ENCODE data around the gene PPFIA1. TPM values are rescaled to one million over a fixed set of nuclear protein-coding genes. Genes with fewer than 3 reads are reported as not detected.

PPFIA1 gene
- total and polyA plus RNA-seq, 4 donors = 19.0 to 74.7 (median 49.0) TPM

DNA sequence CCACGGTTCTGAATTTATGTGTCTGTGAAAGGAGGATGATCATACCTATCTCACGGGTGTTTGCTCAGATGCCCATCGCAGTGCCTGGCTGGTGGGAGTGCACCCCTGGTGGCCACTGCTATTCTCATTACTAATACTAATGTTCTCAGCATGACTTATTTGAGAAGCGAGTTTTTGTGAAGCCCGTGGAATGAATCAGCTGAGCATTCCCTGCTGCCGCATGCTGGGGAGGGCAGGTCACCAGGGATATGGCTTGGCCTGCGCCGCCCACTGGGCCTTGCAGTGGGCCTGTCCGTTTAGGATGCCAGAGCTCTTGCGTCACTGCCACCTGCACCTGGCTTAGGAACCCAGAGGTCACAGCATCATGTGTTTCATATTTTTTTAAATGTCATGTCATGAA, 144.7 kb downstream of the PPFIA1 start:
- Histone ChIP-seq H3K9me3 (ENCODE audit: control insufficient read depth, low read length) (no peaks in the 10 kb centered on the region), H3K27ac (ENCODE audit: low read depth in 1 of 2, low read length in 2 of 2) (no peak overlapping the region), H3K4me3 (ENCODE audit: low read length in 2 of 2) (no peak overlapping the region), H3K36me3 (ENCODE audit: control insufficient read depth in 1 of 2, insufficient read depth in 2 of 2, low read length in 1 of 2) (peaks cover 9 to 31% of the 10 kb centered on the region in 2 donors), H3K4me1 (ENCODE audit: control insufficient read depth in 1 of 2, insufficient read depth in 2 of 2, low read length in 2 of 2) (no peaks in the 10 kb centered on the region), H3K27me3 (ENCODE audit: control insufficient read depth in 1 of 2, insufficient read depth in 2 of 2, low read length in 1 of 2) (no peaks in the 10 kb centered on the region)
- ATAC-seq (ENCODE audit: low FRiP score) (no peak), DNase-seq (no peak)
- WGBS, 2 donors = 69 to 78% methylated on average over 10 of the region's 10 CpGs
- intact Hi-C loops (cut with DNase I) = no loop called here

DNA sequence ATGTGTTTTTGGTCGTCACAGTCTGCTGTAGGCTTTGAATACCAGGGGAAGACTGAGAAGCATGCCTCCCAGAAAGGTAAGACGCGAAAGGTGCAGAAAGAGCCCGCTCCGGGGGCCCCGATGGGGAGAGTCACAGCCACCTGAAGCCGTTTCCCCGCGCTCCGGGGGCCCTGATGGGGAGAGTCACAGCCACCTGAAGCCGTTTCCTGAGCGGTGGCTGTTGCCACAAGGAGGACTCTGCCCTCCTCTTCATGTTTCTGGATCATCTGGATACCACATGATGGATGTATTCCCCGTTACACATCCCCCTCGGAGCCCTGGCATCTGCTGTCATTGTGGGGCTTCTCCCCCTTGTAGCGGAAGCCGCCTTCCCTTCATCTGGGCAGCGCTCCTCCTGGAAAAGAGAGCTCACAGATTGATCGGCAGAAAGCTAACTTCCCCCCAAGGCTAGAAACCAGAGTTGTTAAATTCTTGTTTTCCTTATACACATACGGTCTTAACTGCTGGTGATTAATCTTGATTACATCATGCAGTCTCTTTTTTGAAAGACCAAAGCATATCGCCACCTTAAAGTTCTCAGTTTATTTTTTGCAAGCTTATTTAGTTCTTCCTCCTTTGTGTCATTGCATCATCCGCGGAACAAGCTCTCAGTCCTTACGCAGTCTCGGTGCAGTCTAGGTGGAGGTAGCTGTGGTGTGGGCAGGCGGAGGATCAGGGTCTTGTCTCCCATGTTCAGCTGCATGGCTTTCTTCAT, 145.3 kb downstream of the PPFIA1 start:
- intact Hi-C loops (cut with DNase I) = no loop called here
- no peak overlapping the region for H3K27ac ChIP-seq (ENCODE audit: low read depth in 1 of 2, low read length in 2 of 2)

DNA sequence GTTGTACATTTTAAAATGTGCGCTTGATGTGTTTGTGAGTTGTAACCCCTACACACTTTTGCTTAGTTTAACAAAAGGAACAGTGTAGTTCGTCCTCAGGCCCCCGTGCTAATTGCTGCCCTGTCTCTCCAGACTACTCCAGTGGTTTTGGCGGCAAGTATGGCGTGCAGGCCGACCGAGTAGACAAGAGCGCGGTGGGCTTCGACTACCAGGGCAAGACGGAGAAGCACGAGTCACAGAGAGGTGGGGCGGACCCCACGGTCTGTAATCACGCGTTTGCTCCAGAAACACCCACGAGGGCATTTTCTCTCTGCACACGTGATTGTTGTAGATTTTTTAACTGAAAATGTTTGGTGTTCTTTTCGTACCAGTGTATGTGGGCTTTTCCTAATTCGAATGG, 146.4 kb downstream of the PPFIA1 start:
- H3K27ac ChIP-seq (ENCODE audit: low read depth in 1 of 2, low read length in 2 of 2) = no peak overlapping the region
- ATAC-seq (ENCODE audit: low FRiP score) (no peak), DNase-seq (no peak)
- WGBS, 2 donors = 94 to 95% methylated on average over 20 of the region's 20 CpGs
- no peaks in the 10 kb centered on the region for H3K27me3 ChIP-seq (ENCODE audit: control insufficient read depth in 1 of 2, insufficient read depth in 2 of 2, low read length in 1 of 2)
- H3K36me3 ChIP-seq (ENCODE audit: control insufficient read depth in 1 of 2, insufficient read depth in 2 of 2, low read length in 1 of 2) = peaks cover 9 to 25% of the 10 kb centered on the region in 2 donors
- no peaks in the 10 kb centered on the region for H3K4me1 ChIP-seq (ENCODE audit: control insufficient read depth in 1 of 2, insufficient read depth in 2 of 2, low read length in 2 of 2)
- no peak overlapping the region for H3K4me3 ChIP-seq (ENCODE audit: low read length in 2 of 2)
- intact Hi-C loops (cut with DNase I) = no loop called here
- H3K9me3 ChIP-seq (ENCODE audit: control insufficient read depth, low read length) = no peaks in the 10 kb centered on the region

More for the DNA sequence above, 145.3 kb downstream of the PPFIA1 start:
- H3K4me1 ChIP-seq (ENCODE audit: control insufficient read depth in 1 of 2, insufficient read depth in 2 of 2, low read length in 2 of 2) = no peaks in the 10 kb centered on the region
- no peak overlapping the region for H3K4me3 ChIP-seq (ENCODE audit: low read length in 2 of 2)
- peaks cover 9 to 28% of the 10 kb centered on the region in 2 donors for H3K36me3 ChIP-seq (ENCODE audit: control insufficient read depth in 1 of 2, insufficient read depth in 2 of 2, low read length in 1 of 2)
- no peaks in the 10 kb centered on the region for H3K9me3 ChIP-seq (ENCODE audit: control insufficient read depth, low read length)
- no peaks in the 10 kb centered on the region for H3K27me3 ChIP-seq (ENCODE audit: control insufficient read depth in 1 of 2, insufficient read depth in 2 of 2, low read length in 1 of 2)
- WGBS, 2 donors = 86 to 88% methylated on average over 25 of the region's 25 CpGs
- ATAC-seq (ENCODE audit: low FRiP score) = no peak
- no peak for DNase-seq

DNA sequence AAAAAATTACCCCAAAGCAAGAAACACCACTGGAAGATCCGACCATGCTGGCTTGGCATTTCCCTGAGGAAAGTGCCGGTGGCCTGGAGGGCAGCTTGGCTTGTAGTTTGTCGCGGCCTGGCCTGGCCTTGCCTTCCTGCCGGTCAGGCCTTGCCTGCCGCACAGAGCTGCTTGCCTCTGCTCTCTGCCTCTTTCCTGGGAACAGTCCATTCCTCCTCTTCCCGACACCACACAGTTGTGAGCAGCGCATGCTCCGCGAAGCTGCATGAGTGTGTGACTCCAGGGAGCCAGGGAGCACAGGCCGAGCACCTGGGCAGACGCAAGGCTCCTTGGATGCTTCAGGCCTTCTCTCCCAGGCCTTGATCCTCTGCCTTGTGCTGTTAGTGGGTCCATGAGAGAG, 147.6 kb downstream of the PPFIA1 start:
- H3K27ac ChIP-seq (ENCODE audit: low read depth in 1 of 2, low read length in 2 of 2) = no peak overlapping the region
- intact Hi-C loops (cut with DNase I) = no loop called here
- H3K4me3 ChIP-seq (ENCODE audit: low read length in 2 of 2) = no peak overlapping the region
- H3K9me3 ChIP-seq (ENCODE audit: control insufficient read depth, low read length) = no peaks in the 10 kb centered on the region
- no peak for DNase-seq
- WGBS, 2 donors = 78 to 84% methylated on average over 12 of the region's 12 CpGs
- H3K27me3 ChIP-seq (ENCODE audit: control insufficient read depth in 1 of 2, insufficient read depth in 2 of 2, low read length in 1 of 2) = no peaks in the 10 kb centered on the region
- ATAC-seq (ENCODE audit: low FRiP score) = no peak
- peaks cover 11 to 28% of the 10 kb centered on the region in 2 donors for H3K36me3 ChIP-seq (ENCODE audit: control insufficient read depth in 1 of 2, insufficient read depth in 2 of 2, low read length in 1 of 2)
- no peaks in the 10 kb centered on the region for H3K4me1 ChIP-seq (ENCODE audit: control insufficient read depth in 1 of 2, insufficient read depth in 2 of 2, low read length in 2 of 2)

DNA sequence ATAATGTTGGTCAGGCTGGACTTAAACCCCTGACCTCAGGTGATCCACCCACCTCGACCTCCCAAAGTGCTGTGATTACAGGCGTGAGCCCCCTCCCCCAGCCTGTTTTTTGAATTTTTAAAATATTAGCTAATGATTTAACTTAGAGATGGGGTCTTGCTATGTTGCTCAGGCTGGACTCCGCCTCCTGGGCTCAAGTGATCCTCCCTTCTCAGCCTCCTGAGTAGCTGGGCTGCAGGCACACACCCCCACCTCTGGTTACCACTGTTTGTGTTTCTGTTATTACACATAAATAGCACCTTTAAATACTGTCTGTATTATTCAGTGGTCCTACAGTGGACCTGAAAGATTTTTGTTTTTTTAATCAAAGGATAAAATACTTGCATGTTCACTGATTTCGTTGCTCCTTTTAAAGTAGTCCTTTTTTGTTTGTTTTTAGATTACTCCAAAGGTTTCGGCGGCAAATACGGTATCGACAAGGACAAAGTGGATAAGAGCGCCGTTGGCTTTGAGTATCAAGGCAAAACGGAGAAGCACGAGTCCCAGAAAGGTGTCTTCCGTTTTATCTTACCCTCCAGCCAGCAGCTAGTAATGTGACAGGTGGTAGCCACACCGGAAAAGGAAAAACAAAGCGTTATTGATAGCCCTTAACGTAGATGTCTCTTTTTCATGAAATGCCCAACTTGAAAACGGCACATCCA, 149.0 kb downstream of the PPFIA1 start:
- ATAC-seq (ENCODE audit: low FRiP score) (no peak), DNase-seq (no peak)
- H3K9me3 ChIP-seq (ENCODE audit: control insufficient read depth, low read length) = no peaks in the 10 kb centered on the region
- WGBS, 2 donors = 92% methylated on average over 17 of the region's 17 CpGs
- no peaks in the 10 kb centered on the region for H3K4me1 ChIP-seq (ENCODE audit: control insufficient read depth in 1 of 2, insufficient read depth in 2 of 2, low read length in 2 of 2)
- no peak overlapping the region for H3K4me3 ChIP-seq (ENCODE audit: low read length in 2 of 2)
- no peaks in the 10 kb centered on the region for H3K27me3 ChIP-seq (ENCODE audit: control insufficient read depth in 1 of 2, insufficient read depth in 2 of 2, low read length in 1 of 2)
- peaks cover 13 to 23% of the 10 kb centered on the region in 2 donors for H3K36me3 ChIP-seq (ENCODE audit: control insufficient read depth in 1 of 2, insufficient read depth in 2 of 2, low read length in 1 of 2)
- no peak overlapping the region for H3K27ac ChIP-seq (ENCODE audit: low read depth in 1 of 2, low read length in 2 of 2)
- intact Hi-C loops (cut with DNase I) = no loop called here

DNA sequence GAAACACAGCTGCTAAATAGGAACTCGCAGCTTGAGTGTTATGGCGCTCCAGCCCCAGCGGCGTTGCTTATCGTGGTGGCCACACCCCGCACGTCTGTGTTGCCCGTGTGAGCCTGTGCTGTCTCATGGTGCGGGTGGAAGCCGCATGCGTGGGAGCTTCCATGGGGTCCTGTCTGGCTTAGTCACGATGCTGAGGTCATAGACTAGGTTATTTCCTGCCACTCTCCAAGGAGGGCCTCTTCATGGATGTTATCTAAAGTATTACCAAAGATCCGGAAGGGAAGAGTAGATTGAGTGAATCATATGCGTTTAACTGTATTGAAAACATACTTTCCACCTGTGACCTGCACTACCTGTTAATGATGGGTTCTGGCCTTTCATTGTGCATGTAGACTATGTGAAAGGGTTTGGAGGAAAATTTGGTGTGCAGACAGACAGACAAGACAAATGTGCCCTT, 149.5 kb downstream of the PPFIA1 start:
- WGBS, 2 donors = 84 to 89% methylated on average over 14 of the region's 14 CpGs
- no peak for ATAC-seq (ENCODE audit: low FRiP score)
- H3K36me3 ChIP-seq (ENCODE audit: control insufficient read depth in 1 of 2, insufficient read depth in 2 of 2, low read length in 1 of 2) = peaks cover 13 to 21% of the 10 kb centered on the region in 2 donors

DNA sequence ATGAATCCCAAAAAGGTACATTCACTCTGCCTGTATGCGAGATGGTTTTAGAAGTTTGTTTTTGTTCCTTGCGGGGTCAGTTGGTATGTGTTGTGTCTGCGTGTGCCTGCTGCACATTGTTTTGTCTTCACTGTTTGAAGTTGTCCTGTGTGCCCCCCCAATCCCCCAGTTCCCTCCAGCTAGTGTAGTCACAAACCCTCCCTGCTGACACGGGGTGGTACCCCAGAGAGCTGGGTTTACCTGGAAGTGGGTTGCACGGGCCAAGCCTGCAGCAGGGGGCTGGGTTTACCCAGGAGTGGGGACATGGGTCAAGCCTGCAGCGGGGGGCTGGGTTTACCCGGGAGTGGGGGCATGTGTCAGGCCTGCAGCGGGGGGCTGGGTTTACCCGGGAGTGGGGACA, 150.0 kb downstream of the PPFIA1 start:
- intact Hi-C loops (cut with DNase I) = no loop called here
- no peak overlapping the region for H3K27ac ChIP-seq (ENCODE audit: low read depth in 1 of 2, low read length in 2 of 2)
- H3K9me3 ChIP-seq (ENCODE audit: control insufficient read depth, low read length) = no peaks in the 10 kb centered on the region
- 79 to 84% methylated on average over 9 of the region's 9 CpGs for WGBS, 2 donors
- H3K4me1 ChIP-seq (ENCODE audit: control insufficient read depth in 1 of 2, insufficient read depth in 2 of 2, low read length in 2 of 2) = no peaks in the 10 kb centered on the region
- H3K27me3 ChIP-seq (ENCODE audit: control insufficient read depth in 1 of 2, insufficient read depth in 2 of 2, low read length in 1 of 2) = no peaks in the 10 kb centered on the region
- no peak overlapping the region for H3K4me3 ChIP-seq (ENCODE audit: low read length in 2 of 2)
- no peak for ATAC-seq (ENCODE audit: low FRiP score)
- DNase-seq = no peak
- peaks cover 12 to 22% of the 10 kb centered on the region in 2 donors for H3K36me3 ChIP-seq (ENCODE audit: control insufficient read depth in 1 of 2, insufficient read depth in 2 of 2, low read length in 1 of 2)

More for the DNA sequence above, 149.5 kb downstream of the PPFIA1 start:
- DNase-seq = no peak
- intact Hi-C loops (cut with DNase I) = no loop called here
- Histone ChIP-seq H3K27me3 (ENCODE audit: control insufficient read depth in 1 of 2, insufficient read depth in 2 of 2, low read length in 1 of 2) (no peaks in the 10 kb centered on the region), H3K27ac (ENCODE audit: low read depth in 1 of 2, low read length in 2 of 2) (no peak overlapping the region), H3K4me3 (ENCODE audit: low read length in 2 of 2) (no peak overlapping the region), H3K4me1 (ENCODE audit: control insufficient read depth in 1 of 2, insufficient read depth in 2 of 2, low read length in 2 of 2) (no peaks in the 10 kb centered on the region), H3K9me3 (ENCODE audit: control insufficient read depth, low read length) (no peaks in the 10 kb centered on the region)

DNA sequence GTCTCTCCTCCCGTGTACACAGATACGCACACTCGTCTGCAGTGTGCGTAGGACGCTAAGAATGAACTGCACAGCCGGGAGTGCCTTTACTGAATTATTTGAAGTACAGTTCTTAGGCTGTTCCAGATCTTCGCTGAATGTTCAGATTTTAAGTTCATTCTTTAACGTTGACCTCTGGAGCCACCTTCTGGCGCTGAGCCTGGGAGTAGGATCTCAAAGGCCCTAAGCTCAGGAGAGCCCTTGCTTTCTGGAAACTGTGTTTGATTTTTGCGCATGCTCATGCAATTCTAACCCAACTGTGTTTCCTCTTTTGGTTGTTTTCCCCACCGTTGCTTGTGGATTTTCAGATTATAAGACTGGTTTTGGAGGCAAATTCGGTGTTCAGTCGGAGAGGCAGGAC, 150.6 kb downstream of the PPFIA1 start:
- intact Hi-C loops (cut with DNase I) = no loop called here
- DNase-seq (no peak), ATAC-seq (ENCODE audit: low FRiP score) (no peak)
- 81 to 82% methylated on average over 13 of the region's 13 CpGs for WGBS, 2 donors
- Histone ChIP-seq H3K4me3 (ENCODE audit: low read length in 2 of 2) (no peak overlapping the region), H3K36me3 (ENCODE audit: control insufficient read depth in 1 of 2, insufficient read depth in 2 of 2, low read length in 1 of 2) (peaks cover 9 to 22% of the 10 kb centered on the region in 2 donors), H3K9me3 (ENCODE audit: control insufficient read depth, low read length) (no peaks in the 10 kb centered on the region), H3K4me1 (ENCODE audit: control insufficient read depth in 1 of 2, insufficient read depth in 2 of 2, low read length in 2 of 2) (no peaks in the 10 kb centered on the region), H3K27ac (ENCODE audit: low read depth in 1 of 2, low read length in 2 of 2) (no peak overlapping the region), H3K27me3 (ENCODE audit: control insufficient read depth in 1 of 2, insufficient read depth in 2 of 2, low read length in 1 of 2) (no peaks in the 10 kb centered on the region)

Measured in aorta (tissue), 5 donors.